HG03095 (cell line): ENCODE measurements around the gene INPP5D.
A peak's percentile ranks its signal among the peaks of the same experiment; 100 is the strongest.
"Not testable (repeated sequence)": the region's sequence is repeated elsewhere in the genome, so short reads cannot be mapped to it uniquely, and the experiment has no call there.

Experiments
- ATAC-seq: cut with Tn5 transposase; IDR thresholded peaks from one replicate; pipeline ENCODE4 v1.9.1; 2021; ENCODE audit warnings: moderate library complexity; ENCODE audit not compliant: unreplicated experiment

Gene INPP5D

GRCh38 chr2:233140077-233140585, 80.0 kb downstream of the INPP5D start:
- ATAC-seq, result no peak

GRCh38 chr2:233140978-233141377, 80.8 kb downstream of the INPP5D start:
- ATAC-seq, result no peak

DNA sequence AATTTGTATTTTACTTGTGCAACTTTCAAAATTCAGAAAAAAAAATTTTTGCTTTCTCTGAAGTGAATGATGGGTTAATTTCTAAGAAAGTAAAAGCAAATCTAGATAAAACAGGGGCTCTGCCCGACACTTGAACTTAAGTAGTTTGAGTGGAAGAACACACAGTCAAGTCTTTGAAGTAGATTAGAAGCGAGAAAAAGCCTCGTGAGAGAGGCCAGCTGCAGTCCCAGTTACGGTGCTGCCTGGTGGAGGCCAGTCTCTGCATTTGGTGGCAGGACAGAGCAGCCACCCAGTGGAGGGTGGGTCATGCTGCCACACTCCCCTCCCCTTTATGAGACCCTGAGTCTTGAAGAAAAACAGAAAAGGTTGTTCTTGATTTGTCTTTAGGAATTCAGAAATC, 81.8 kb downstream of the INPP5D start:
- ATAC-seq, result peak; percentile 20

DNA sequence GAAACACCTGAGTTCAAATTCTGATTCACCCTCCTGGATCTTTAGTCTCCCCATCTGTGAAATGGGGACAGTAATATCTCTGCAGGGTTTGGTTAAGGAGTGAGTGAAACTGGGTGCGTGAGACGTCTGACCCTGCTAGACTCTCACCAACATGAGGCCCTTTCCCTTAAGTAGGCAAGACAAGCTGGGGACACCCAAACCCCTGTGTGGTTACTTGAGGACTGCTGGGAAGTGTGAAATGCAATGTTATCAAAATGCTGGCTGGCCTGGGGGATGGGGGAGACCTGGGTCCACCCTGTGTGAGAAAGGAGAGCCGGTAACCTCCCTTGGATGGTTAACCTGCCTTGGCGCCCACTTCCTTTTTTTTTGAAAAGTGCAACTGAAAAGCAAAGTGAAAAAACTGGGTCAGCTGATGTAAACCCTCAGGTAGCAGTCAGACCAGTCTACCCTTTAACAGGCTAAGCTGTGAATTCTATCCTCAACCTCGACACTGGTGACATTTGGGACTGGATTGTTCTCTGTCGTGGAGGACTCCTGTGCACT, 82.3 kb downstream of the INPP5D start:
- ATAC-seq, result peak; percentile 75

- no peak for ATAC-seq
These were observed 83.7 kb downstream of the INPP5D start for GRCh38 chr2:233143700-233144331.

GRCh38 chr2:233145726-233146125, 85.6 kb downstream of the INPP5D start:
- no peak for ATAC-seq

GRCh38 chr2:233146194-233146593, 86.1 kb downstream of the INPP5D start:
- ATAC-seq, result no peak

DNA sequence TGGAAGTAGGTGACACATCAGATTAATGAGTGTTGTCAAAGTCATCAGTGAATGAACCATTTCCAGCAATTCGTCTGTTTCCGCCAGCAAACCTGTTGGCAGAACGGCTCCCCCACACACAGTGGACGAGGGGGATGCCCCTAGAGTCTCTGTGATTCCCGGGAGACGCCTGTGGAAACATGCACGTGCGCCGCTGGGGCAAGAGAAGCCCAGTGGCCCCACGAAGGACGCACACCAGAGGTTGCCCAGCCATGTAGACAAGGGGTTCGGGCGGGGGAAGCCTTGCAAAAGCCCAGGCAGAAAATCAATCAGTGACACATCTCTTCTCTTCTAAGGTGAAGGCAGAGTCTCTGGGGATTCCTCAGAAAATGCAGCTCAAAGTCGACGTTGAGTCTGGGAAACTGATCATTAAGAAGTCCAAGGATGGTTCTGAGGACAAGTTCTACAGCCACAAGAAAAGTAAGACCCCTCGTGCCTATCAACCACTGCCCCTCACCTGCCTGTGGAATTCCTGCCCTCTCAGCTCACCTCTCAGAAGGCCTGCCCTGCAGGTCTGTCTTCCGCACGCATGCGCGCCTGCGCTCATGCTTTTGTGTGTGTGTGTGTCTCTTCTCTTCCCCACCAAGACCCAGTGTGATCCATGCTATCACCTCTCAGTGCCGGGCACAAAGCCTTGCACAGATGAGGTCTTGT, 87.1 kb downstream of the INPP5D start:
- ATAC-seq, result no peak

GRCh38 chr2:233147829-233148167, 87.7 kb downstream of the INPP5D start:
- no peak for ATAC-seq

GRCh38 chr2:233148354-233148753, 88.2 kb downstream of the INPP5D start:
- no peak for ATAC-seq

DNA sequence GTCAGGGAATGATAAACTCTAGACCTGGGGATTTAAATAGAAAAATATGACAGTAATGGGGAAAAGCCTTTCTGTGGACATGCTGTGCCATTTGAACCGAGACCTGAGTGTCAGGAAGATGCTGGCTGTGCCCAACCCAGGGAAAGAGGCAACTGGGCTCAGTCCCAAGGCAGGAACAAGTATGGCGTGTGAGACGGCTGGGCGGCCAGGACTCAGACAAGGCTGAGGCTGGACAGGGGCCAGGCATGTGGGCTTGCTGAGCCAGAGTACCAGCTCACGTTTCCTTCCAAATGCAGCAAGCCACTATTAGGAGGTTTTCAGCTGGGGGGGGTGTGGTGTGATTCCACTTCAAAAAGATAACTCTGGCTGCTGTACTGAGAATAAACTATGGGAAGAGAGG, 92.4 kb downstream of the INPP5D start:
- no peak for ATAC-seq

DNA sequence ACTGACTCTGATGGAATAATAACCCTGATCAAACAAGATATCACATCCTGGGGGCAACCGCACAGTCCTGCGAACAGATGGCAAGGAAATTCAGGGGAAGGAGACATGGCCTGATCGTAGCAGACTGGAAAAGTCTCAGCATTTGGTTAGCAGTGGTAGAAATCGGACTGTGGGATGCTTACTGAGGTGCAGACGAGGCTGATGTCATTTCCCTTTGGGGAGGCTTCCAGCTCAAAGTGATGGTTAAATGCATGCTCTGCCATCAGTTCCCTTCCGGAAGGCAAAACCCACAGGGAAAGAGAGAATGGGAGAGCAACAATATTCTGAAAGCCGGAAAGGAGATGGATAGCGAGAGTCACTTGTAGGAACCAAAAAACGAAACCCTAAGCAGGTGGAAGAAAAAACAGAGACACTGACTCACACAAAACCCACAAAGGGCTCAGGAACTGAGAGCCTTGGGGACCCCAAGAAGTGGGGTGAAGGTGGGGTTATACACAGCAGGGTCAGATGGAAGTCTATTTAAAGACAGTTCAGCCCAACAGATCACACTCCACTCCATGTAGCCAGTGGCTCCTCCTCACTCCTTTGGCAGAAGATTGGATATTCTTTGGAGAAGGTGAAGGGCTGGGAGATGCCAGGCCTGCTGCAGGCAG, 93.1 kb downstream of the INPP5D start:
- ATAC-seq, result no peak

DNA sequence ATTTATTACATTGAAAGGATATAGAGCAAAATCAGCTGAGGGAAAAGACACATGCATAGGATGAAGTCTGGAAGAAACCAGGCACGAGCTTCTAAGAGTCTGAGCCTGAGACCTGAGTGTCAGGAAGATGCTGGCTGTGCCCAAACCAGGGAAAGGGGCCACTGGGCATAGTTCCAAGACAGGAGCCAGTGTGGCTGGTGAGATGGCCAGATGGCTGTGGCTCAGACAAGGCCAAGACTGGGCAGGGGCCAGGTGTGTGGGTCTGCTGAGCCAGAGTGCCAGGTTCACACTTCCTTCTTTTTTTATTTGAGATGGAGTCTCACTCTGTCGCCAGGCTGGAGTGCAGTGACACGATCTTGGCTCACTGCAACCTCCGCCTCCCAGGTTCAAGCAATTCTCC, 95.9 kb downstream of the INPP5D start:
- no peak for ATAC-seq

DNA sequence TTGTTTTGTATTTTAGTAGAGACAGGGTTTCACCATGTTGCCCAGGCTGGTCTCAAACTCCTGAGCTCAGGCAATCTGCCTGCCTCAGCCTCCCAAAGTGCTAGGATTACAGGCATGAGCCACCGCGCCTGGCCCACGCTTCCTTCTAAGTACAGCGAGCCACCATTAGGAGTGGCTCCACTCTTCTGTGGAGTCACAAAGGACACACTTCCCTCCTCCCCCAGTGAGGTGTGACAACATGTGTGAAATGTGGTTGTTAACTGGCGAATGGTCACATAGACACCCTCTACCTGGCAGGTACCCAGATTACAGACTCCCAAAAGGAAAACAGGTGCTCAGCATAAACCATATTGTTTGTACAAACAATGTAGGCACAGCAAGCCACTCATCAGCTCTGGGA, 96.3 kb downstream of the INPP5D start:
- ATAC-seq, result not testable (repeated sequence)

- ATAC-seq, result no peak
These were observed 101.6 kb downstream of the INPP5D start for GRCh38 chr2:233161730-233162129.

DNA sequence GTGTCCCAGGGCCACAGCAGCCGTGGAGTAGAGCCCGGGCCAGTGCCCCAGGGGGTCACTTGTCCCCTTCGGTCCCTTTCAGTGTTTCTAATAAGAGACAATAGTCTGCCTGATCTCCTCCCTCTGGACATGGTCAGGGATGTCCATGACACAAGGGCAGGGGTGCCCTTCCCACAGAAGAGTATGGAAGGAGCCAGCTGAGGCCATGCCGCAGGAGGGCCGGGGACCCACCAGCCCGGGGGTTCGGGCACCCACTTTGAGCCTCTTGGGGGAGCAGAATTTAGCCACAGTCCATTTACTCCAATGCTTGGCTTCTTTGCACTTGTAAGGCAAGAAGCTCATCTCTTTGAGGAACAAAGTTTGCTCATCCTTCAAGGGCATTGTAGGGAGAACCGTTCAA, 102.6 kb downstream of the INPP5D start:
- ATAC-seq, result no peak

GRCh38 chr2:233163486-233164103, 103.5 kb downstream of the INPP5D start:
- no peak for ATAC-seq

GRCh38 chr2:233164128-233164635, 104.0 kb downstream of the INPP5D start:
- ATAC-seq, result no peak

DNA sequence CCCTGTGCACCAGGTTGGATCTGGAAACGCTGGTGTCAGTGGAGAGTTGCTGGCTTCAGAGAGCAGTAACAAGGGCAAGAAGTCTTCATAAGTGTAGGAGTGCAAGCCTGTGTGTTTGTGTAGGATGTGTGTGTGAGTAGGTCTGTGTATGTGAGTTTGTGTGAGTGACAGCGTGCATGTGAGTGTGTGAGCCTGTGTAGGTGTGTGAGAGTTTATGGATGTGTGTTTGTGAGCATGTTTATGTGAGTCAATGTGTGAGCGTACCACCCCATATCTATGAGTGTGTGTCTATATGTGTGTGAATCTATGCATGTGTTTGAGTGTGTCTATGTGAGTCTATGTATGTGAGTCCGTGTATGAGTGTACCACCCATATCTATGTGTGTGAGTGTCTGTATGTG, 104.8 kb downstream of the INPP5D start:
- ATAC-seq, result no peak

DNA sequence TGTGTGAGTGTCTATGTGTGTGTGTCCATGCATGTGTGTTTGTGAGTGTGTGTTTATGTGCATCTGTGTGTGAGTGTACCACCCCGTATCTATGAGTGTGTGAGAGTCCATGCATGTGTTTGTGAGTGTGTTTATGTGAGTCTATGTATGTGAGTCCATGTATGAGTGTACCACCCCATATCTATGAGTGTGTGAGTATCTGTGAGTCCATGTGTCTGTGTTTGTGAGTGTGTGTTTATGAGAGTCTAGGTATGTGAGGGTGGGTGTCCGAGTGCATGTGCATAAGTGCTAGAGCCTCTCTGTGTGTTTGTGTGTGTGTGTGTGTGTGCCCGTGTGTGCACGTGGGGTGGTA, 105.4 kb downstream of the INPP5D start:
- no peak for ATAC-seq

DNA sequence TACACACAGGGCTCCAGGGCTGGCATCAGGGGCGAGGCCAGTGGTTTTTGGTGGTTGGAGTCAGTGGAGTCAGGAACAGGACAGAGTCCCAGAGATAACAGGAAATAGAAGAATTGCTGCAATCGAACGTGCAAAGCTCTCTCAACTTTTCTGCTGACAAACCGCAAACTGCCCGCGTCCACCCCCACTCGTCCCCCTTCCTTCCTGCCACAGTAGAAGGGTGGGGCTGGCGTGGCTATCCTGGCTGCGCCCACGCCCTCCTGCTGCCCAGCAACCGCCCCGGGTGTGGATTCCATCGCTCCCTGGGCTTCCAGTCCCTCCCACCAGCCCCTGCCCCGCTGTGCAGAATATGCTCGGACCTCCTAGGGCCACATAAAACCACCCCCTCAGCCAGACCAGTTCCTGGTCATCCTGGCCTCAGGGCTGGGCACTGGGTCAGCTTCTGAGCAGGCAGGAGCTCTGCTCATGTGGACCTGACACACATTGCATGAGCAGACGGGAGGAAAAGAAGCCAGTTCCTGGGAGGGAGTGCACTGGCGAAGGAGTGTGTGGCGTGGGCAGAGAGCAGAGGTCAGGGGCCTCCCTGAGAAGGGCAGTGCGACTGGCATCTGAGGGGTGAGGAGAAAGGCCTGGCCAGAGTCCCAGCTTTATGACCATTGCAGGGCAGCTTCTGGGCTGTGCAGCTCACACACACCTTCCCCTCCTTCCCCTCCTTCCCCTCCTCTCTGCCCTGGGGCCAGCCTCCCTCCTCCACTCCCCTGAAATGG, 105.9 kb downstream of the INPP5D start:
- no peak for ATAC-seq
